GM19240 (cell line): ENCODE data around the gene CHST15.

Experiments
- DNase-seq: peaks from one replicate; pipeline ENCODE4 v3.0.0; 2011; ENCODE audit warnings: low spot score; ENCODE audit not compliant: insufficient read length

The CHST15 gene

DNA sequence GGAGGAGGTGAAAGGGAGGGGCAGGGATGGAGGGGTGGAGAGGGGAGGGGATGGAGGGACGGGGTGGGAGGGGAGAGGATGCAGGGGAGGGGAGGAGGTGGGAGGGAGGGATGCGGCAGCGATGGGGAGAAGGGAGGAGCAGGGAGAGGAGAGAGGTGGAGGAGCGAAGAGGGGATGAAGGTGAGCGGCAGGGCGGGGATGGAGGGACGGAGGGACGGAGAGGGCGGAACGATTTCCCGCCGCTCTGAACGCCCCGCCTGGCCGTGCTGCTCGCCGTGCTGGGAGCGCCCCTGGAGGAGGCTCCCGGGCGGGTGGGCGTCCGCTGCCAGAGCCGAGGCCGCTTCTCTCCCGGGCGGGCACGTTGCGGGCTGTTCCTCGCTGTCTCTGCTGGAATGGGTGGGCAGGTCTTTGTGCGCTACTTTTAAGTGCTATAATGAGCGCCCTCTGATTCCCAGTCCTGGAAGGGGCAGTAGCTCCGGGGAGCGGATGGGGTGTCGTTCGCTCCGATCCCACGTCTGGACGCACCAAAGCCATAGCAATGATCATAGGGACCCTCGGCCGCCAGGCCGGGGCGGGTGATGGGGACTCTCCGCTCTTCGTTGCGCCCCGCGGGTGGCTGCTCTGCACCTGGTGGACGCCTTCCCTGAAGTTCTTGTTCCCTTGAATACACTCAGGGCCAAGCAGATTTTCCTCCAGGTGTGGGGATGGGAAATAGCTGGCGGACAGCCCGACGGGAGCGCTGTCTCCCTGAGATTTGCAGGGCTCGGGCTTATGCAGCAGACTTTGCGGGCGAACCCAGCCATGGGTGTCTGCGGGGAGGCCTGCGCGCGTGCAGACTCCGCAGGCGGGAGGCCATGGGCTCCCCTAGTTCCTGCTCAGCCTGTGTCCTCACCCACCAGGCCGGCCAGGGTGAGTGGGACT is 120.7 kb downstream of the CHST15 start:
- DNase-seq: no peak

DNA sequence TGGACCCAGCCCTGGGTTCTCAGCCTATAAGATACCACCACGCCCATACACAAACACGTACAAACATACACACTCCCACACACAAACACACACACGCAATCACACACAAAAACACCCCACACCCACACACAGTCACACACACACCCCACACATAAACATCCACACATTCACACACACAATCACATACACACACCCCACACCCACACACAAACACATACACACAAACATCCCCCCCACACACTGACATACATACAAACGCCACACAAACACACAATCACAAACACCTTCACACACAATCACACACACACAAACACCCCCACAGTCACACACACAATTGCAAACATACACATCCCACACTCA is 122.5 kb downstream of the CHST15 start:
- no peak for DNase-seq

DNA sequence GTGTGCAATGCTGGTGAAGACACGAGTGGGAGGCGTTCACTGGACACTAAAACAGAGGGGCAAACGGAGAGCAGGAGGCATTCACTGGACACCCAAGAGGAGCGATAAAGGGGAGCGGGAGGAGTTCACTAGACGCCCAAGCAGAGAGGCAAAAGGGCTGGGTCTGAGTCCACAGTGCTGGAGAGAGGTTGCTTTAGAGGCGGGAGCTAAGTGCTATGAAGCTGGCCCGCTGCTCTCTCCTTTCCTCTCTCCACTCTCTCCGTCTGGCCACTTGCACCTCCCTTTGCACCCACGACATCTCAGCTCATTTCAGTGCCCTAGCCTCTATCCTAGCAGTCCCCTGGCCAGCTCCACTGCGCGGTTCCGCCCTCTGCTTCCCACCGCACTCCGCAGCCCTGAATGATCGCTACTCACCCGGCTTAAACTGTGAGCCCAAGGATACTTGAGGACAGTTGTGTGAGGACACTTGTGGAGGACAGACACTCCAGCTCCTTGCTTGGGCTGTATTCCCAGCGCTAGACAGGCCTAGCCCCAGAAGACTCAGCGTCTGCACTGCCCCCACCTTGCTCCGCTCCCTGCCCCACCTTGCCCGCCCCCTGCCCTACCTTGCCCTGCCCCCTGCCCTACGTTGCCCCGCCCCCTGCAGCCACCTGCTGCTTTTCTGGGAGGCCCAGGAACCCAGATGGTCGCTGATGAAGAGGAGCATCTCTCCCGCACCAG is 123.0 kb downstream of the CHST15 start:
- no peak for DNase-seq

DNA sequence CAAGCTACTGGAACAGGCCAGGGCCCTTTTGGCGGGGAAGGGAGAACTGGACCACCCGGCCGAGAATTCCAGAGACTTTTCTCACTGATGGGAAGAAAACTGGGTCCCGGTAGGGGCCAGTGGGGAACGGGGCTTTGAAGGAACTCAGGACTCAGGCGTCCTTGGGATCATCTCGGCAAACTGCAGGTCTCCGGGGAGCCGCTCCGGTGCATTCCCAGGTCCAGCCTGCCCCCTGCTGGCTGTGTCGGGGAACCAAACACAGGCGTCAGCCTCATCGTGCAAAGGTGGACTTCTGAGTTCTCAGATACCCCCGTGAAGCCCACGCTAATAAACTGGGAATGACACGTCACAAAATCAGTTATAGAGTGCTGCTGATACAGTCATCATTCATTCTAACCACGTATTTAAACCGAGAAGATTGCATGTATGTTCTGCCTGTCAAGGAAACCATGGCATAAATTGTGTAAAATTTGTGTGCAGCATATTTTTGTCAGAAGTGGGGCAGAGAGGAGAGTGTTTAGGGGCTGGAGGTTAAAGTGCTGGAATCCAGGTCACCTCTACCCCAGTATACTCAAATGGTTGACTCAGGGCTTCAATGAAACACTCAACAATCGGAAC is 125.7 kb downstream of the CHST15 start:
- peak; percentile 76 for DNase-seq

DNA sequence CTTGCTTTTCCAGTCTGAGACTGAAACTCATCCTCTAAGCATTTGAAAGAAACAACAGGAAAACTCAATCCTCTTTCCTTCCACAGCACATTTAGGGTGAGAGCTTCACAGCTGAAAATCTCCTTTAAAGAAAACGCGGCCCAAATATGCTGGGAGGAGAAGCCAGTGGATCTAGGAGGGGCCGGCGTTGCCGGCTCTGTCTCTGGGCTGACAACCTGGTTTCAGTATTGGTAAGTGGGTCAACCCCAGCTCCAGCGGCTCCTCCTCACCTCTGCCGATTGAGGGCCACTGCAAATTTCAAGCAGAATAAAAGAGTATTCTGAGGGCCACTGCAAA is 126.5 kb downstream of the CHST15 start:
- no peak for DNase-seq

DNA sequence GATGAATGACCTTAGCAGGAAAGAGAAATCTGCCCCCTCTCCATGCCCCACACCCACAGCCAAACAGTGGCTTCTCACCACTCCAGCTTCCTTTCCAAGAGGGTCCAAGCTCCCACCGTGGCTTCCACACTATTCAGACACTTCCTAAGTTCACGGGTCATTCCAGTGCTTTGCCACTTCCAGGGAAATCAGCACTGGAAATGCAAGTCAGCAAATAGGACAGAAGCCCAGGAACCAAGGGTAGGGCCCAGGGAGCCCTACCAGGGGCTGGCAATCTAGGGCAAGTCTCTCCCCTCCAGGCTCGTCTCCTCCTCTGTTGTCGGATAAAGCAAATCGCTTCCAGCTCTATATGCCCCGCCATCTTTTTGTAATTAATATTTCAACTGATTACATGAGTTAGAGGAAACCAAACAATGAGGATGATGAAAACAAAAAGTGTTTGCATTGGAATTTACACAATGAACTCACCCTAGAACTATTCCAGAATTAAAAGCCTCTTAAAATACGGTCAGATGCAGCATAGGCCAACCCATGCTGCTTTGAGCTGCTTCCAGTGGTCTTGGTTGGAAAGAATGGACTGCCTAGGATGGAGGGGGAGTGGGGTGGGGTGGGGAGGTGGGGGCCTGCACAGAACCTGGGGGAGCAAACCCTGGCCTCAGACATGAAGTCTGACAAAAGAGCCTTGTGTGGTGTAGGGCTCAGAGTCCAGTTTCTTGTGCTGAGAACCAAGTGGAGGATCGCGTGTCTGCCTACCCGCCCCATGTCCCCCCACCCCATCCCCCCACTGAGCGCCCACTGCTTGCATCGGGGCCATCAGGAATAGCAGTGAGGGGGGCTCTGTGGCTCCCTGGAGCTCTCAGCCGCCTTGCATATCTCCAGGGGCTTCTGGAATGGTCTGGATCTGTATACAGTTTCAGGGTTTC is 127.2 kb downstream of the CHST15 start:
- DNase-seq: no peak

DNA sequence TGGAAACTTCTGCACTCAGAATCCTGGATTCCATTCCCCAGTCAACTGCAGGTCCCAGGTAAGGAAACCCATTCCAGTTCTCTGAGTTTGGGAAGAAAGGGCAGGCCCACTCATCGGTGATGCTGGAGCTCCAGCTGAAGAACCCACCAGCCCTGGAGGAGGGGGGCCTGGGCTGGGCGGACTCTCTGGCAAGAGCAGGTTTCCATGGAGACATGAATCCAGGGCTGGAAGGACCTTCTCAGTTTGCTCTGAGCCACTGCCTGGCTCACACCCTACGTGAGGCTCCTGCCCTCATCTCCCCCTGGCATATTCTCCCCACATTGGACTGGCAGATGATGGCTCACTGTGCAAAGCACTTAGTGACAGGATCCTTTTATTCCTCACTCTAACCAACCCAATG is 128.4 kb downstream of the CHST15 start:
- no peak for DNase-seq

DNA sequence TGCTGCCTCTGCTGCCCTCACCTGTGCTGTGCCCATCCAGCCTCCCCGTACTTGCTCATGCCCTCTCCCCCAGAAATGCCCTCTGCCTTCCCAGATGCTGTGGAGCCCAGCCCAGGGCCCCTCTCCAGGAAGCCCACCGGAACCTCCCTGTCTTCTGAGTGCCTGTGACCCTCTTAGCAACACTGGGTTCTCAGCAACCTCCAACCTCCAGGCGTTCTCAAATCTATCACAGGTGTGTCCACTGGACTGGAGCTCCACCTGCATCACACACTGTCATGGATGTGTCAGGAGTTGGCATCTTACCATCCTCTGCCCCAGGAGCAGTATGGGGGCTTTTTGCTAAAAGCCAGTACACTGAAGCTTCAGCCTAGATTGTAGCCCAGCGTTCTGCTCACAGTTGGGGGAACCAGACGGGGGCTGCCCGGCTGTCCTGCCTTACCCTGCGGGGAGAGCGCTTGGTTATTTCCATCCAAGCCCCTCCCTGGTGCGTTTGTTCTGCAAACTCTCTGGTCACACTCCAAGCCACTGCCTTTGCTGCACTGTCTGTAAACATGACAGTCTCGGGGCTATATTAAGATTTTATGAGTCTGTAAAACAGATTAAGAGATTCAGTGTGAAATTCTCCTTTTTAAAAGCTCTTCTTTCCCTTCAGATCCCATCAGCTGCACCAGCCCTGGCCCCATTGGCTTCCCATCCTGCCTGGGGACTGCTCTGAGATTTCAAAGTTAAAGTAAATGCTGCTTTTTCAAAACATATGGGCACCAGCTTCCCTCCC is 130.5 kb downstream of the CHST15 start:
- no peak for DNase-seq

DNA sequence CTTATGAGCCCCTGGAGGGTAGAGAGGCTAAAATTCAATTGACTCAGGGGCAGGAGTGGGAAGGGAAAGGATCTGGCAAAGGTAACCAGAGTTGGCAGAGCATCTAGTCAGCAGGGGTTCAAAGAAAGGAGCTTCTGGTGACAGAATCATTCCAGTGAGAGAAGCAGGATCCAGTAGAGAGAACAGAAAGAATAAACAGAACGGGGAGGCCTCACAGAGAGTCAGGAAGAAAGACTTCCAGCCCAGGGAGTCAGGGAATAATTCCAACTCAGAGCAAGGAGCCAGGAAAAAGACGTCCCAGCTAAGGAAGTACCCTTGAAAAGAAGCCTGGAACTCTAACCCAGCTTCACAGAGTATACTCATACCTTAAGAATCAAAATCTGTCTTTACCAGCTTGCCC is 135.2 kb downstream of the CHST15 start:
- no peak for DNase-seq
